ENCODE measurements around the gene ZMYND8. TPM values are rescaled to one million over a fixed set of nuclear protein-coding genes. Genes with fewer than 3 reads are reported as not detected.

Gene ZMYND8
- total and polyA plus RNA-seq, 2 of the 8 experiments (the other 6 are each of a cell fraction or from before 2014, with no cell fraction given) = 50.5 to 163 TPM

GRCh38 chr20:47357296-47358038 lies 968 bp upstream of the ZMYND8 start:
- CTCF ChIA-PET (ENCODE audit: partially characterized antibody) = interaction anchor here (1.1 to 8.4 kb wide), 6 partner anchors 14 to 61 kb away, joined by 4 to 86 read pairs (median 6); no protein-coding TSS in a partner anchor
- DNase-seq (ENCODE audit: low read depth in 1 of 2, low spot score in 2 of 2) (peak in 1 of 2 experiments; percentile 84), FAIRE-seq (no peak)
- peaks cover 6% of the 10 kb centered on the region; the same call in 1 of the 2 replicates for H3K79me1 ChIP-seq (ENCODE audit: low read depth, low read length)
- H3K56ac ChIP-seq (replicated peaks; ENCODE audit: insufficient read length, low read depth, low read length) = peak overlapping the region; percentile 60
- H3K23me2 ChIP-seq (ENCODE audit: low read depth, low read length) = no peaks in the 10 kb centered on the region; the same call in 1 of the 2 replicates
- peak overlapping the region; percentile 85 for H4K5ac ChIP-seq (ENCODE audit: insufficient read length, low read depth, low read length)
- H2AFZ ChIP-seq (ENCODE audit: low read length) = no peak overlapping the region
- peak overlapping the region; percentile 54 to 67 for H3K4me2 ChIP-seq (ENCODE audit: insufficient read depth in 1 of 2, low read depth in 2 of 2, low read length in 2 of 2)
- H3K36me3 ChIP-seq (ENCODE audit: control insufficient read depth in 2 of 4, insufficient read depth in 4 of 4, low read length in 3 of 4) = peaks cover 0 to 29% (median under 1%) of the 10 kb centered on the region in 4 experiments; a peak in 3 of 8 replicates
- peak overlapping the region; percentile 17 for H2BK120ac ChIP-seq (replicated peaks; ENCODE audit: low read depth, low read length)
- peak overlapping the region in 1 of 4 experiments; percentile 16; a peak in 1 of 8 replicates for H3K4me3 ChIP-seq (ENCODE audit: extremely low read depth in 1 of 4, insufficient read depth in 2 of 4, low read depth in 3 of 4, low read length in 4 of 4)
- H4K91ac ChIP-seq (replicated peaks; ENCODE audit: insufficient read length, low read length) = peak overlapping the region; percentile 88
- H3K14ac ChIP-seq (ENCODE audit: insufficient read length) = no peak overlapping the region
- H3K9ac ChIP-seq (replicated peaks in 1 of 4; ENCODE audit: extremely low read depth in 1 of 4, low read depth in 3 of 4, low read length in 3 of 4) = peak overlapping the region in 3 of 4 experiments; percentile 56 to 81 (median 67); a peak in 6 of 7 replicates
- no peaks in the 10 kb centered on the region for H4K20me1 ChIP-seq (replicated peaks in 1 of 2; ENCODE audit: control insufficient read depth in 1 of 2, insufficient read depth in 2 of 2, low read length in 2 of 2)
- H2AK5ac ChIP-seq (ENCODE audit: low read depth, low read length) = peak overlapping the region; percentile 95
- WGBS, 2 experiments (ENCODE audit: extremely low coverage in 1 of 2, insufficient coverage in 1 of 2, insufficient read length in 1 of 2, insufficient replicate concordance in 2 of 2, low coverage in 1 of 2, low lambda C conversion rate in 2 of 2, missing lambda C conversion rate in 1 of 2) = 14% methylated on average over 28 of the region's 29 CpGs; no CpG with 5 or more reads in 1 of the 2 experiments
- H4K8ac ChIP-seq (ENCODE audit: extremely low read depth, insufficient read depth, low read length) = peak overlapping the region; percentile 87; the same call in 1 of the 2 replicates
- no peaks in the 10 kb centered on the region for H3K27me3 ChIP-seq (replicated peaks in 1 of 4; ENCODE audit: control insufficient read depth in 3 of 4, extremely low read depth in 1 of 4, insufficient read depth in 3 of 4, low read length in 3 of 4)
- H3K9me3 ChIP-seq (ENCODE audit: insufficient read depth in 2 of 2, low read depth in 1 of 2, low read length in 1 of 2) = no peaks in the 10 kb centered on the region
- H3K27ac ChIP-seq (ENCODE audit: low read depth, low read length) = peak overlapping the region; percentile 98
- H3K4ac ChIP-seq (replicated peaks; ENCODE audit: insufficient read length, low read depth, low read length) = peak overlapping the region; percentile 94
- peaks cover 48 to 99% of the 10 kb centered on the region in 2 experiments for H3K79me2 ChIP-seq (ENCODE audit: control insufficient read depth in 1 of 2, insufficient read depth in 2 of 2, low read length in 2 of 2)
- POLR2A ChIA-PET (ENCODE audit: partially characterized antibody) = interaction anchor here (0.6 to 42.1 kb wide), 17 partner anchors 4 to 1676 kb away, joined by 3 to 1191 read pairs (median 4); partner anchors contain the start of gene ZMYND8
- peak overlapping the region; percentile 82; the same call in 1 of the 2 replicates for H2BK15ac ChIP-seq (ENCODE audit: low read length)
- no peak overlapping the region for H3K23ac ChIP-seq (ENCODE audit: insufficient read length)
- H3K18ac ChIP-seq (ENCODE audit: extremely low read depth, low read length) = peak overlapping the region; percentile 97
- H3K4me1 ChIP-seq (replicated peaks in 1 of 4; ENCODE audit: control insufficient read depth in 3 of 4, insufficient read depth in 4 of 4, low read length in 3 of 4) = peaks cover 65 to 79% (median 74%) of the 10 kb centered on the region in 4 experiments
- peak overlapping the region; percentile 99 for H2BK12ac ChIP-seq (ENCODE audit: low read depth, low read length)
- peak overlapping the region; percentile 99 for H2BK5ac ChIP-seq (ENCODE audit: low read depth, low read length)
- H2BK20ac ChIP-seq (ENCODE audit: low read length) = 0 out of 2 replicates have a peak overlapping the region, but pooled peaks have one; percentile 23
- TF ChIP-seq CEBPB (IDR thresholded peaks at IDR 0.05; ENCODE audit: low read depth, low read length) (no peak), KDM1A (IDR thresholded peaks at IDR 0.05; ENCODE audit: borderline replicate concordance, low read length) (no peak), SIRT6 (IDR thresholded peaks at IDR 0.05; ENCODE audit: low read length) (no peak), SIN3A (conservative IDR thresholded peaks at IDR 0.05 in 1 of 2, IDR thresholded peaks at IDR 0.05 in 1 of 2; ENCODE audit: low read depth in 1 of 2, low read length in 2 of 2) (no peak), RBBP5 (IDR thresholded peaks at IDR 0.05; ENCODE audit: borderline replicate concordance, low read depth, low read length) (no peak), ATF3 (IDR thresholded peaks at IDR 0.05; ENCODE audit: insufficient read depth, low read depth, low read length) (no peak), CHD1 (IDR thresholded peaks at IDR 0.05; ENCODE audit: low read depth, low read length) (no peak), TAF7 (optimal IDR thresholded peaks at IDR 0.05; ENCODE audit: borderline replicate concordance, low read depth, low read length) (no peak), YY1 (IDR thresholded peaks at IDR 0.05; ENCODE audit: low read depth, low read length) (no peak), SP2 (IDR thresholded peaks at IDR 0.05; ENCODE audit: low read length) (no peak), CHD2 (IDR thresholded peaks at IDR 0.05; ENCODE audit: low read length) (no peak)

Data from H1 (cell line).